DMS153 treated with DMSO at 0.1 percent for 48 hours (cell line): ENCODE measurements around the gene TMTC2.

ENCODE experiments used
- DNase-seq: peaks from one replicate; lab custom pipeline; 2025; ENCODE audit not compliant: unreplicated experiment; lab: John Stamatoyannopoulos, UW

Gene TMTC2

DNA sequence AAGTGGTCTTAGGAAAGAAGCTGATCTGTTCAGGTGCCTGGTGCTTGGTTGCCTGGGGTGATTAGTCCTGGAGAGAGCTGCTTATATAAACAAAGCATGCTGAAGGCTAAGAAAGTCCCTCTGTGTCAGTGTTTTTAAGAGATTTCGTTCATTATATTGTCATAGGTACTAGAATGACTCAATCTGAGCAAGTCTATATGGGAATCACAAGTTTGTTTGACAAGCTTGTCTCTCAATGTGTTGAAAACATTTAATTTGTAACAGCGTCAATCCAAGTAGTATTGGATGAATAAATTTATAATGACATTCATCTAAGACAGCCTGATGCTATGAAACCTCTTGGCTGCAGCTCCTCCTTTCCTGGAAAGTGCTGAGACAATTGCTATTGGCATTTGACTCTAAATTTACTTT lies 256.3 kb downstream of the TMTC2 start:
- no peak for DNase-seq

DNA sequence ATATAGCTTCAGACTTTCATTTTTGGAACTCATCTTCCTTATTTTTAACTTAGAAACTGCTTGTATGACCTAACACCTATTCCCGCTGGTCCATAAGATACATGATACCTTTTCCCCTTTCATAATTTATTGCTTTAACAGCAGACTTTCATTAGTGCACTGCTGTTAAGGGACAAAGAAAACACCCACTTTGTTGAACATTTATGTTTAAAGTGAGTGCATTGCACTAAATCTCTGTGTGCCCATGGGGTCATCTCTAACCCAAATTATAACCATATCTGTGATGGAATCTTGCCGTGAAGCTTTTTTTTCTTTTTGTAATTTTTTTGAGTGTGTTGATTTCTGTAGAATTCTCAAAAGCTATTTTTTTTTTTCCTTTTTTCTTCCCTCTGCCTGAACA lies 261.8 kb downstream of the TMTC2 start:
- no peak for DNase-seq

DNA sequence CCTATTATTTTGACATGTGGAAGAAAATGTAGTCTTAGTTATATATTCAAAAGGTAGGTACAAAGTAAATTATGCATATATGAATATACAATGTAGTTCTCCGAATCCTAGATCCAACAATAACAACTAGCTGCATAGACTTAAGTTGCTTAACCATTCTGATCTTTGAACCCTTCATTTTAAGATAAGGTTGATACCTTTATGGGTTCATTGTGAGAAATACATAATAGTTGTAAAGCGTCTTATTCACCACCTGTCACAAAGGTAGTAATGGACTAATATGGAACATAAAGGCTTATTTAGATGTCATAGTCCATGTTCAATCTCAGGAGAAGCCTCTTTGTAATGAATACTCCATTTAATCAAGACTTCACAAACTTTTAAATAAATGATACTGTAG lies 263.6 kb downstream of the TMTC2 start:
- no peak for DNase-seq

DNA sequence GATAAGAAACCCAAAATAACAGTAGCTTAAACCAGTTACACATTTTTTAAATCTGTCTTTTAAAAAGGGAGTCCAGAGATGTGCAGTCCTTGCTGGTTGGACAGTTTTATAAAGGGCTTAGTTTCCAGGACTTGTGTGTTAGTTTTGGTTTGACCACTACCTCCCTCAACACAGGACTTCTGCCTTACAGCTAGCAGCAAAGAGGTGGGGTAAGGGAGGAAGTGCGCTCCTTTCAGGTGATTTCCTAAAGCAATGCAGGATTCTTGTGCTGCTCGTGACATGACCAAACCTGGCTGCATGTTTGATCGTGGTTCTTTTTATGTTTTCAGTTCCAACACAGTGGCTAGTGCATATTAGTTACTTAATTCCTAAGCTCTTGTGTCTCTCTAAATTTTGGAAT lies 266.2 kb downstream of the TMTC2 start:
- DNase-seq: no peak

DNA sequence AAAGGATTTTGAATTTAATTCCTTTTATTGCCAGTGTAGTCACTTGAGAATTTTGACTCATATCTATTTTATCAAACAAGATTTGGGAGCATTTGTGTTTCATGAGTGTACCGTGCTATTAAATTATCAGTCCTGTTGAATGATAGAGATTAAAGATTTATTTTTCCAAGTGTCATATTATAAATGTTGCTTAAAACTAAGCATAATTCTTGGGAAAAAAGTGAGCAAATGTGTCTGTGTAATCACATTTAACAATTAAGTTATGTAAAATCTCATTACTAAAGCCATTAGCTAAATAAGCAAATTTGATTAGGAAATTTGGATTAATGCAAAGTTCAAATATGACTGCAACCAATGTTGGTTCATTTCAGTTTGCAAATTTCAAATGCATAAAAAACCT lies 266.7 kb downstream of the TMTC2 start:
- no peak for DNase-seq

DNA sequence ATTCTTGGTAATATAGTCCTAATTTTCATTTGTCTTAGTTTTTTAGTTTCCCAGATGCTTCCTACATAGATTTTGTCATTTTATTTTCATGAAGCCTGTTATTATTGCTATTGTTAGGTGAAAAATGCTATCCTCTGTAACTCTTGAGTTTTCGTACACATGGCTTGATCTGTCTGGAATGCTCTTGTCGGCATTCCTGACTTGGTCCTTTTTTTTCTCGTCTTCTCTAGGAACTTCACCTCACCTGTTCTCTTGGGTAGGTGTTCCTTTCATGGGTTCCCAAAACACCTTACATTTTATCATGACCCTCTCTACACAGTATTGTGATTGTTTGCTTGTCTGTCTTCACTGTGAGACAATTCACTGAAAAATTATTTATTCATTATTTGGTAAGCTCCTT lies 267.4 kb downstream of the TMTC2 start:
- DNase-seq: no peak

DNA sequence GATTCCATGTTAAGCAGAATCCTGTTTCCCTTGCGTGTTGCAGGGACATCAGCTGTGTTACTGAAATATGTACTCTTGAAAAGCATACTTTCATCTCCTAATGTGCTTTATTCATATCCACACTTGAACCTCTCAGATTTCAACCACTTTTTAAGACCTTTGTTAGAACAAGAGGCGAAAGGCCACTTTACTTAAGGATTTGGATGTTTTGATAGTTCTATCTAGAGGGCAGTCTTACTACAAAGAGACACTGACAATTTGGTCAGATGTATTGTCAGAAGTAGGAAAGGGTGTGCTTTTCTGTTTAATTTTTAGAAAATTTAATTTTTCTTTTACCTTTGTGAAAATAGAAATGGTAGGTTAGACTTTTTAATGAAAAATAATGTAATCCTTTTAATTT lies 267.9 kb downstream of the TMTC2 start:
- DNase-seq: no peak

DNA sequence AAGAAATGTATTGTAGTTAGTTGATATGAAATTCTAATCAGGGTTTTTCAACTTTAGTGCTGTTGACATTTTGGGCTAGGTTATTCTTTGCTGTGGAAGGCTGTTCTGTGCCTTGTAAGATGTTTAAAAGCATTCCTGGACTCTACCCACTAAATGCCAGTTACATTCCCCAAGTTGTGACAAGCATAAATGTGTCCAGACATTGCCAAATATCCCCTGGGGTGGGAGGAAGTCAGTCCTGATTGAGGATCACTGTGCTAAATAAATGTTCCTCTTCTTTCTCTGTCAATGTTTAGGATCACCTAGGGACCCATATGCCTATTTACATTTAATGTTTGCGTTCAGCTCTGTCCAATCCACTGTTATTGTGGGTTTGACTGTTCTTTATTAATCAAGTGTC lies 268.3 kb downstream of the TMTC2 start:
- no peak for DNase-seq

DNA sequence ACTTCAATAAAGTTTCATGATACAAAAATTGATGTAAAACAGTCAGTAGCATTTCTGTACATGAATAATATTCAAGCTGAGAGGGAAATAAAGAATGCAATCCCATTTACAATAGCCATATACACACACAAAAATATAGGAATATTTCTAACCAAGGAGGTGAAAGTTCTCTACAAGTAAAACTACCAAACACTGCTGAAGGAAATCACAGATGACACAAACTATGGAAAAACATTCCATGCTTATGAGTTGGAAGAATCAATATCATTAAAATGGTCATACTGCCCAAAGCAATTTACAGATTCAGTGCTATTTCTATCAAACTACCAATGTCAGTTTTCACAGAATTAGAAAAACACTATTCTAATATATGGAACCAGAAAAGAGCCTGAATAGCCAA lies 272.3 kb downstream of the TMTC2 start:
- no peak for DNase-seq

DNA sequence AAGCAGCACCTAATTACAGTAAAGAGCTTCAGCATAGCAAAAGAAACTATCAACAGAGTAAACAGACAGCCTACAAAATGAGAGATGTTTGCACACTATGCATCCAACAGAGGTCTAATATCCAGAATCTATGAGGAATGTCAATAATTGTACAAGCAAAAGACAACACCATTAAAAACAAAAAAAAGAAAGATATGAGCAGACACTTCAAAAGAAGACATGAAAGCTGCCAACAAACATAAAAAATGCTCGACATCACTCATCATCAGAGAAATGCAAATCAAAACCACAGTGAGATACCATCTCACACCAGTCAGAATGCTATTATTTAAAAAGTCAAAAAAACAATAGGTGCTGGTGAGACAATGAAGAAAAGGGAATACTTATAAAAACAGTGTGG lies 273.1 kb downstream of the TMTC2 start:
- no peak for DNase-seq

DNA sequence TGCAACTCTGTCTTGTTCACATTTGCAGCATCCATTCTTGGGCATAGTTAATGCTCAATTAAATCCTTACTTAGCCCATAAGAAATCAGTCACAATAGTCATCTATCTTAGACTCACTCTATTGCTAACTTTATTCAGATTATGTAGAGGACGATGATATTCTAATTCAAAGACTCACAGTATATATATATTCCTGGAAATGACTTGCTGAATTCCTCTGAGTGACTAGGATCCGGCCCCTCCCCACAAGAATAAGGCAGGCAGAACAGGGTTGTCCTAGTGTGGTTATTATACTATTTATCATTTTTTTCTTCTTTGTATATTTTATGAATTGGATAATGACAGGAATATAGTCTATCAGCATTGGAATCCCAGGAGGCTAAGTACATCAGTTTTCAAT lies 275.1 kb downstream of the TMTC2 start:
- no peak for DNase-seq

DNA sequence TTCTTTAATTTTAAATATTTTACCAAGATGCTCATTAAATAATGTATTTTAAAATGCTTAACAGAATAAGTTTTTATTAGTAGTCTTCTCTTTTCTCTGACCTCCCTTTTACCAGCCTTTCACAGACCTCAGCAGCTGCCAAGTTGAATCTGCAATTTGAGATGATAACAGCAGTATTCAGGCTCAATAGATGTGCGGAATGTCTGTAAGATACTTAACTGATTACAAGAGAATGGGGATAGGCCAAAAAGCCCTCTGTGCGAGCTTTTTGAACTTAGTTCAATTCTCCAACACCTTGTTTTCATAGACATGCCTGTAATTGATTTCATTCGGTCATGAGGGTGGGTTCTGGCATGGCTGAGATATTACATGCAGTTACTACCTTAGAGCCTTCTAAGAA lies 277.2 kb downstream of the TMTC2 start:
- no peak for DNase-seq

DNA sequence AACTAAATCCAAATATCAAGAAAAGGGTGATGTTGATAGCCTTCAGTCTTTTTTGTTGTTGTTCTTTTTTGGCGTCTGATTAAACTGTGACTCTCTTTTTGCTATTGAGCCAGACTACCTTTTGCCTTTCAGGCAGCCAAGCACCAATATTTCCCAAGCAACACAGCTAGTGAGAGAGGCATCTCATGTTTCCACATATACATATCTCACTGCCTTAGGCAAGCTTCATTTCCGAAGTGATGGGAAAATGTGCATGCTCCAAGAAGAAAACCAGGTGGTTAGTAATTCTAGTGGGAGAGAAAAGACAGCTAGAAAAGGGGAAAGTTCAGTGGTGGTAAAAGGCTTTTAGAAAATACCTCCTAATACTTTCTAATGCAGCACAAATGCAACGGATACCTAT lies 277.7 kb downstream of the TMTC2 start:
- no peak for DNase-seq

DNA sequence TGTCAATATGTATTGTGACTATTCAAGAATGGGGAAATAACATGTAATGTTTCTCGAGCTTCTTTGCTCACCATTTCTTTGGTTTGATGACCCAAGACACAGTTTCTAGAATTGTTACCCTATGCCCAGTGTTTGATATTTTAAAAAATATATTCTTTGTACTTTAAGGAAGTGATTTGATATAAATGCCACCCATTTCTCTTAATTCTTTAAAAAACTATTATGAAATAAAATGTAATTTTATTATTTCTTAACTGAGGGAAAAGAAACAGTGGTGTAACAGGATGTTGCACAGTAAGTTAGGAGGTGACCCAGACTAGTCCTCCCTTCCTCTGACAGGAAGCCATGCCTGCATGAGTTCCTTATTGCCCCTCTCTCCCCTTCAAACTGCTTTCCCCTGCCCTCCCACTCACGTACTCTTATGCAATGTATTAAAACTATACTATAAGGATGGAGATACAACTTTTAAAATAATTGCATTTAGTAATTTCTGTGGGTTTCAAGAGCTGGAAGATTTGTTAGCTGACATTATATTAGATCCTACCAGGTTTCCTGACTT lies 279.4 kb downstream of the TMTC2 start:
- no peak for DNase-seq

DNA sequence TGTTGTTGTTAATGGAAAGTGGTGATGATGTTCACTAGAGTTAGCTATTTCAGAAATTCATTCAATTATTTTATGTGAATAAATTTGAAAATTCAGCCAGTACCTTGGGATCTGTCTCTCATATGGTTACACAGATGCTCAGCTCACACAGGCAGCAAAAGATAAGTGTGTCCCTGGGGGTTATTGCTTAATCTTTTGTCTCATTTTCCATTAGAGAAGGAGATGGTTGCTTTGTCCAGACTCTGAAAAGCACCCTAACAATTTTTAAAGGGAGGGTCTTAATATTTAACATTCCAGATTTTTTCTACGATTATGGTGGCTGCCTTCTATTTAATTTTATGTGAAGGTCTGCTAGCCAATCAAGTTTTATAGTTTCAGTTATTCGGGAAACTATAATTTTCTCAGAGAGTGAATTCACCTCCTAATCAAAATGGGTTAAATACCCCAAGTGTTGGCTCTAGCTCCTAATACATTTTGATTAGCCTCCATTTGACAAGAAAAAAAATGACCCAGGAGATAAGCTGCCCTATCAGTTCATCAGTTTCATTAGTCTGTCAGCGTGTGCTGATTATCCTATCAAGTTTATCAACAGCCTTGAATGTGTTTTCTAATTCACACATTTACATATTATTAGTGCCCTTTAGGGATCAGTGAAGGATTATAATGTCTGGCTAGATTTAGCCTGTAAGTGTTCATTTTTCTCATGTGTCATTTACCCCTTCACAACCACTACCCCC lies 282.1 kb downstream of the TMTC2 start:
- DNase-seq: no peak

DNA sequence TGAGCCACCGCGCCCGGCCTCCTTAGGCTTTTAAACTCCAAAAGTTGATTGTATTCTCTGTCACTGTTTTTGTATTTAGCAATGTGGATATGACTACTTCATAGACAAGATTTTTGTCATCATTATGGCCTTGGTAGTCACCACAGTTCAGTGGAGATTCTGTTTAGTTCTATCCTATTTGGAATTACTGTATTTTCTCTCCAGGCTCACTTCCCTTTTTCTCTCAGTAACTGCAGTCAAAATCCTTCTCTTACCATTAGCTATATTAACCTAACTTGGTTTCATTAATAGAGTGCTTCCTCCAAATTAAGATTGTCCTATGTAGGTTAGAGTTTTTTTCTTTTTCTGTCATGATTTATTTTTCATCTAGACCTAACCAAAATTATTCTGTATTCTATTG lies 283.9 kb downstream of the TMTC2 start:
- no peak for DNase-seq

DNA sequence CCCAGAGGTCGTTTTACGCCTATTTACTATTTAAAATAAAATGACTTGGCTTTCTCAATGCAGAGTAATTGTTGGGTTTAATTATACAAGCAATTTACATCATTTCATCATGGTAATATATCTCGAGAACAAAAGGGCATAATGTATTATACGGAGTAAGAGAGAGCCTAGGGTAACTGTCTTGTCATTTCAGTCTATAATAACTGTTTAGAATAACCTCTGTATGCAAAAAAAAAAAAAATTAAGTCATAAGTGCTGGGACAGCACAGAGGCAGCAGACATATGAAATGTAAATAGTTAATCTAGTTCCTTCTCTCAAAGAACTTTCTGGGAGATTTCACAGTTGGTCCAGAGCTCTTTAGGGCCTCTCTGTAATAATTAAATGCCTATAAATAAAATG lies 284.9 kb downstream of the TMTC2 start:
- no peak for DNase-seq

DNA sequence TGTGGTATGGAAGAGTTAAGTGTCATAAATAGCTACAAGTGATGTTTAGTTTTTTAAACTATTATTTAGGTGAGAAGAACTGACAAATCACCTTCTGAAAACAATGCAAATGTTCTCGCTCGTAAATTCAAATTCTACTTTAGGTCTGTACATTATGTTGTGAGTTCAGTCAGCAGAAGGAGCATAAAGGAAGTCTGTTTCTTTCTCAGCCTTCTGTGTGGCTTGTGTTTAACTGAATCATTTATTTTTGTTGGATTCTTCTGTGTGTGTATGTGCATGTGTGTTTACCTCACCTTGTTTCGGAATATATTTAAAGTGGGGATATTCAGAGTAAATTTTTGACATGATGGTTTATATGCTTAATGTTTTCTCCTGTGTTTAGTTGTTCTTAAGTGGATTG lies 285.9 kb downstream of the TMTC2 start:
- no peak for DNase-seq

DNA sequence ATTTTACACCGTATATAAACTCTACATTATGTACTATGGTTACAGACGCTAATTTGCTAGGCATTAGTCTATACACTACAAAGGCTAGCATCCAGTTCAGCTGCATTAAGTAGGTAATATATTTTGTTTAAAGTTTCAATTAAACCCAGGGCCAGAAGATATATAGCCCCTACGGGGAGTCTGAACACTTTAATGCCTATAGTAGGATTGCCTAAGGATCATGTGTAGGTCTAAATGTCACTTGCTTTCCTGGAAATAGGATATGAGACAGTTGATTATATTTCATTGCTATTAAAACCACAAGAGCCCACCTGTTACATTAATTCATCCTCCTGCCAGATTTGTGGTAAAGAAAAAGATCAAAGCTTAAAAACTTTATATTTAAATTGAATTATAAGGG lies 286.9 kb downstream of the TMTC2 start:
- DNase-seq: no peak

DNA sequence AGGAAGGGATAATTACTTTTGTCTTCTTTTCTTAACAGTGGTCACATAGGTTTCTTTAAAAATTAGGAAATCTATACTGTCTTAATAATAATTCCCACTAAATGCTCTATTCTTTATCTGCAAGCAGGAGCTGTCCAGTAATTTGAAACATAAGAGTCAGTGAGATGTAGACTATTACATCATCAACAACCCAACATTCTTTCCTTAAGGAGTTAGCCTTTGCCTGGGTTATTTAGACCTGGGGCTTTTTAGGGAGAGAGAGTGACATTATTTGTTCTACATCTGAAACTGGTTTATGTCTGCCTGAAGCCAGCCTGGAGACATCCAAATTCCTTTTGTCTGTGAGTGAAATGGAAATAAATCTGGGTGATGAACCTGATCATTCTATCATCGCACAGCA lies 294.4 kb downstream of the TMTC2 start:
- no peak for DNase-seq

DNA sequence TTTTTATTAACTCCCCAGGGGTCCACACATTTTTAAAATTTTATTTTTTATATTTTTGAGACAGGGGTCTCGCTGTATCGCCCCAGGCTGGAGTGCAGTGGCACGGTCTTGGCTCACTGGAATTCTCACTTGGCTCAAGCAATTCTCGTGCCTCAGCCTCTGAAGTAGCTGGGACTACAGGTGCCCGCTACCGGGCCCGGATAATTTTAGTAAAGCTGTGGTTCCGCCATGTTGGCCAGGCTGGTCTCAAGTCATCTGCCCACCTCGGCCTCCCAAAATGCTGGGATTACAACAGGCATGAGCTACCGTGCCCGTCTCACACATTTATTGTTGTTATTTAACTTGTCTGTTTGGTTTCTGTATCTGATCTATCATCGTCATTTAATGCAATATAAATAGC lies 307.4 kb downstream of the TMTC2 start:
- no peak for DNase-seq

DNA sequence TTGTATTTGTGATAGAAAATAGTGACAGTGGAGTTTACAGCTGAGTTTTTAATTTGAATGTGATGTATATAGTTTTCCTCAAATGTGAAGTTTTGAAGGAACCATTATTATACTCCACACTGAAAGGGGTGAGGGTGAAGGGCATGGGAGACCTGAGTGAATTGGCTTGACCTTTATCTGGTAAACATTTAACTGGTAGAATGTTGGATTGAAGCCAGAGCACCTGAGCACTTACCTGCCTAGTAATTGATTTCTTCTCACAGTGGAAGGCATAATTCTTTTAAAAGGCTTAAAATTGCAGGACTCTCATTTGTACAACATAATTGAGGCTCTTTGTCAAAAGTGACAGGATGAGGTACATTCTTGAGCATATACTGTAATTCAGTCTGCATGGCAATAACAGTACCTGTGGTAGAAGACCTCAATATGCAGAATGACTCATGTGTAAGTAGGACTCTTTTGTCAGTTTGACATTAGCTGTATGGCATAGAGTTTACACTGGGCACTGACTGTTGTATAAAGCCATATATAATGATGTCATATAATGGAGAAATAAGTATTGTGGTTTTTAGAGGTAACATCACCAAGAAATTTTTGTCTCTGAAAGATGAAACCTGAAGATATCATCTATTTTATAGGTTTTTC lies 309.6 kb downstream of the TMTC2 start:
- peak; percentile 33 for DNase-seq

DNA sequence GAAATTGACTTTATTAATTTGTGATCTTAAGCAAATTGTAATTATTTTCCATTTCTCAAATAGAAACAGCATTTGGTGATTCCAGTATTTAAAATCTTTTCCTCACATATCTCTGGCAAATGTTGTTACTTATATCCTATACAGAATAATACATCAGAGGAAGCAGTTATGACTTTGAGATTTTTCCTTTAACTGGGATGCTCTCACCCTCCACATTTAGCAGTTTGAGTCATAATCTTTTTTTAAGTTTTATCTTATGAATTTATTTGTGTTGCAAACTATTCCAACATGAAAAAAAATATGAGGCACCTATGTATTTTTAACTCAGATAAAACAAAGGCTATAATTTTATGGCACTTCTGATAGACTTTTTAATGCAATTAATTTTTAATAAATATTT lies 311.8 kb downstream of the TMTC2 start:
- no peak for DNase-seq
